SK-N-MC (cell line): ENCODE data around the gene ANKRD34B.

Source experiments
- DNase-seq: peaks from one replicate; pipeline ENCODE4 v3.0.0-alpha.2; 2011; ENCODE audit warnings: low read depth, low spot score
- H3K27ac ChIP-seq: fragments of 200-600 bp; sonication (generic); 2 replicates; pipeline ENCODE4 v1.5.1; 2016; ENCODE audit warnings: mixed run types
- H3K36me3 ChIP-seq: fragments of 200-600 bp; sonication (generic); 2 replicates; pipeline ENCODE4 v1.6.1; 2017; ENCODE audit warnings: antibody characterized with exemption, low read length, mixed read lengths; ENCODE audit not compliant: insufficient read depth
- H3K4me3 ChIP-seq: fragments of 200-600 bp; sonication (generic); 2 replicates; pipeline ENCODE4 v1.5.1; 2016
- H3K9ac ChIP-seq: fragments of 200-600 bp; sonication (generic); 2 replicates; pipeline ENCODE4 v1.8.0; 2017; ENCODE audit warnings: mixed run types, mixed read lengths; ENCODE audit not compliant: insufficient read length
- H3K9me3 ChIP-seq: fragments of 200-600 bp; sonication (generic); 2 replicates; pipeline ENCODE4 v1.6.1; 2017; ENCODE audit warnings: low read depth, mild to moderate bottlenecking, antibody characterized with exemption, low read length, moderate library complexity, mixed read lengths
- EZH2 ChIP-seq: fragments of 200-600 bp; sonication (generic); IDR thresholded peaks from one replicate; pipeline ENCODE4 v1.6.1; 2017; ENCODE audit warnings: antibody characterized with exemption
- FOXP2 ChIP-seq: optimal IDR thresholded peaks from 2 replicates; pipeline ENCODE3; 2011; ENCODE audit warnings: mild to moderate bottlenecking, moderate library complexity; ENCODE audit not compliant: insufficient read depth; ENCODE audit errors: extremely low read length, control extremely low read depth
- POLR2AphosphoS5 ChIP-seq: IDR thresholded peaks from 2 replicates; pipeline ENCODE4 v1.6.1; 2012; ENCODE audit warnings: mild to moderate bottlenecking, low read depth, low read length, borderline replicate concordance

The ANKRD34B gene

DNA sequence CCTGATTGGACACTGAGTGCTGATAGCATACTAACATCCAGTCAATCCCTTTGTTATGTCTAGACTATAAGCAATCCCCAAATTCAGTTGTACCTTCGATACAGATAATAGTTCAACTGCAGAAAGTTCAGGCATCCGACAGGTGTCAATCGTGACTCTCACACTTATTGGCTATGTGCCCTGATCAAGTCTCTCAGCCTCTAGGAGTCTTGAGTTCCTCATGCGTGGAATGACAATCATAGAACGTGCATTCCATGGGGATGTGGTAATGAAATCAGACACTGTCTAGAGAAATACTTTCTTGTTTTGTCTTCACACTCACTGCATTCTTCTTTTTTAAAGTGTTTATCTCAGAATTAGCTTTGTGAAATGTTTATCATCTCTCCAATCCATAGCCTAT is 4.8 kb downstream of the ANKRD34B start:
- Histone ChIP-seq H3K4me3 (no peak overlapping the region), H3K27ac (no peak overlapping the region), H3K9me3 (no peaks in the 10 kb centered on the region), H3K36me3 (no peaks in the 10 kb centered on the region), H3K9ac (no peak overlapping the region)
- TF ChIP-seq POLR2AphosphoS5 (no peak), FOXP2 (no peak), EZH2 (no peak)
- DNase-seq: no peak

DNA sequence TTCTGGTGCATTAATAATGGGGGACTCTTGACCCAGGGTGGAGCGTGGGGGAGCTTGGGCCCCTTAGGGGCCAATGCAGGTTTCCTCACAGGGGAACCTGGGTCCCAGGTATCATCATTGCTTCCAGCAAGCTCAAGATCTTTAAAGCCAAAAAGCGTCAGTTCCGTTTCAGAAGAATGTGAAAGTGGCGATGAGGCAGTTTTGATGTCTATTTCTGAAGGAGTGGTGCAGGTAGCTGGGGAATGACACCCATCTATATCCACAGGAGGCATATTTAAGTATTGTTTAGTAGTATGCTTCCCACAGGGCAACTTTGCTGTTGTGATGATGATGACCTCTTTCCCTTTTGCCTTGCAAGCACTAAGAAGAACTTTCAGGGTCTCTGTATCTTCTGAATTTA is 10.8 kb downstream of the ANKRD34B start:
- no peaks in the 10 kb centered on the region for H3K36me3 ChIP-seq
- H3K9me3 ChIP-seq: no peaks in the 10 kb centered on the region
- no peak overlapping the region for H3K27ac ChIP-seq
- no peak overlapping the region for H3K9ac ChIP-seq
- H3K4me3 ChIP-seq: no peak overlapping the region
- TF ChIP-seq POLR2AphosphoS5 (no peak), FOXP2 (no peak), EZH2 (no peak)
- no peak for DNase-seq

DNA sequence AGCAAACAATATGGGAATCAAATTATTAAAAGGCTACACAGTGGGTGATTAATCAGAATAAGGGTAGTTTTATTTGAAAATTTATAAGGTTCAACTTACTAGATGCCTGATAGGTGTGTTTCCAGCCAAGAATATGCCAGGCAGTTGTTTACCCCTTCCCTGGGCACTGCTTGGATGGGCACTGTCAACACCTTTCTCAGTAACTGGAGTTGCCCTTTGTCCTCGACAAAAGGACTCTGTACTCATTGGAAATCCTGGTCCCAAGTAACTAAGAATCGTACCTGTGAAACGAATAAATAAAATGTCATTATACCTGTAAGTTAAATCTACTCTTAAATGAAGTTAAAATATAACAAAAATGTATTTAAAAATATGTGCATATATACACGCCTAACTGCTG is 15.0 kb downstream of the ANKRD34B start:
- TF ChIP-seq FOXP2: no peak
- no peak for TF ChIP-seq POLR2AphosphoS5
- Histone ChIP-seq H3K9me3 (no peaks in the 10 kb centered on the region), H3K4me3 (no peak overlapping the region), H3K36me3 (no peaks in the 10 kb centered on the region), H3K9ac (no peak overlapping the region), H3K27ac (no peak overlapping the region)
- DNase-seq: no peak

DNA sequence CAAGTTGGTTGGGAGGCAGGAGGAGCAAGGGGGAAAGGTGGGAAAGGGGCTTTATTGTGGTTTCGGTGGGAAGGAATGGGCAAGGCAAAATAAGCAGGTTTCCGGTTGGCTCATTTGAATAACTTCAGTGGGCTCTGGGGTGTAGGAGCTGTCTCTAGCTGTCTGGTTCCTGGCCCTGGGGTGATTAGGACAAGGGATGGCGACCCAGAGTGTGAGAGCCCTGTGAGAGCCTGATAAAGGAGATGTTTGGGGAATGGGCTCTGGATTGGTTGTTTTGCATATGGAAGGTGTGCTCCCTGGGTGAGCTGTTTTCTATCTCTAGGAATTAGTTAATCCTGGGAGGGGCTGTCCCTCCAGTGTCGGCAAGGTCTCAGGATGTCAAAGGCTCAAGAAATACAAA is 15.4 kb downstream of the ANKRD34B start:
- TF ChIP-seq FOXP2: no peak
- no peak for TF ChIP-seq EZH2
- TF ChIP-seq POLR2AphosphoS5: no peak
- H3K4me3 ChIP-seq: no peak overlapping the region
- no peak for DNase-seq
- no peaks in the 10 kb centered on the region for H3K9me3 ChIP-seq
- H3K27ac ChIP-seq: no peak overlapping the region
- H3K9ac ChIP-seq: no peak overlapping the region
- H3K36me3 ChIP-seq: no peaks in the 10 kb centered on the region

GRCh38 chr5:80541392-80541791 is 28.7 kb downstream of the ANKRD34B start:
- Histone ChIP-seq H3K27ac (peak overlapping the region; percentile 72), H3K4me3 (0 out of 2 replicates have a peak overlapping the region, but pooled peaks have one; percentile 20), H3K9ac (no peak overlapping the region), H3K36me3 (no peaks in the 10 kb centered on the region), H3K9me3 (no peaks in the 10 kb centered on the region)
- no peak for DNase-seq
- TF ChIP-seq FOXP2: no peak
- no peak for TF ChIP-seq POLR2AphosphoS5
- no peak for TF ChIP-seq EZH2

GRCh38 chr5:80540691-80541090 is 29.4 kb downstream of the ANKRD34B start:
- H3K9me3 ChIP-seq: no peaks in the 10 kb centered on the region
- H3K9ac ChIP-seq: no peak overlapping the region
- H3K4me3 ChIP-seq: peak overlapping the region; percentile 15; the same call in 1 of the 2 replicates
- DNase-seq: no peak
- no peaks in the 10 kb centered on the region for H3K36me3 ChIP-seq
- no peak for TF ChIP-seq POLR2AphosphoS5
- peak overlapping the region; percentile 72 for H3K27ac ChIP-seq

- Histone ChIP-seq H3K27ac (no peak overlapping the region), H3K36me3 (no peaks in the 10 kb centered on the region), H3K9ac (no peak overlapping the region), H3K9me3 (no peaks in the 10 kb centered on the region), H3K4me3 (no peak overlapping the region)
- TF ChIP-seq POLR2AphosphoS5 (no peak), FOXP2 (no peak), EZH2 (no peak)
- DNase-seq: no peak
Measured at GRCh38 chr5:80516826-80517225, 53.3 kb downstream of the ANKRD34B start.

DNA sequence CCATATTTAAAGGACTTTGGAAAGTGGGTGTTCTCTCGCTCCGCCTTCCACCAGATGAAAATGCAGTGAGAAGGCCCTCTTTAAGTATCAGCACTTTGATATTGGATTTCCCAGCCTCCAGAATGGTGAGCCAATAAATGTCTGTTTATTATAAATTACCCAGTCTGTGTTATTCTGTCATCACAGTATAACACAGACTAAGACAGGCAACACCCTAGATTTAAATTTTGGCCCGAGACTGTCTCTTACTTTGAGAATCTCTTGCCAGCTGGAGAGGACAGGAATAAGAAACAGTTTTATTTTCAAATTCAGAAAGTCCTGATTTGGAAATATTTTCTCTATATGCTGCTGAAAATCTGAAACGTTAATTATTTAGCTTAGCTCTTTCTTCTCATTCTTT is 60.7 kb downstream of the ANKRD34B start:
- TF ChIP-seq POLR2AphosphoS5 (no peak), FOXP2 (no peak), EZH2 (no peak)
- Histone ChIP-seq H3K9ac (no peak overlapping the region), H3K9me3 (no peaks in the 10 kb centered on the region), H3K27ac (no peak overlapping the region), H3K36me3 (no peaks in the 10 kb centered on the region), H3K4me3 (no peak overlapping the region)
- DNase-seq: no peak

DNA sequence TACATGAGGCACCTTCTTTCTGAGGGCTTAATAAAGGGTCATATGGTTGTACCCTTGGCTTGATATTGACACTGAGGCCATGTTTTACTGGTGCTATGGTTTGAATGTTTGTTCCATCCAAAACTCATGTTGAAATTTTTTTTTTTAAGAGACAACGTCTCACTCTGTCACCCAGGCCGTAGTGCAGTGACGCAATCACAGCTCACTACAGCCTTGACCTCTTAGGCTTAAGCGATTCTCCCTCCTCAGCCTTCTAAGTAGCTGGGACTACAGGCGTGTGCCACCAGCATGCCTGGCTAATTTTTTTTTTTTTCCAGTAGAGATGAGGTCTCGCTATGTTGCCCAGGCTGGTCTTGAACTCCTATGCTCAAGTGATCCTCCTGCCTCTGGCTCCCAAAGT is 61.2 kb downstream of the ANKRD34B start:
- no peak overlapping the region for H3K4me3 ChIP-seq
- H3K9ac ChIP-seq: no peak overlapping the region
- TF ChIP-seq EZH2: no peak
- no peak for TF ChIP-seq FOXP2
- no peak for TF ChIP-seq POLR2AphosphoS5
- H3K36me3 ChIP-seq: no peaks in the 10 kb centered on the region
- H3K9me3 ChIP-seq: no peaks in the 10 kb centered on the region
- no peak overlapping the region for H3K27ac ChIP-seq
- DNase-seq: no peak

DNA sequence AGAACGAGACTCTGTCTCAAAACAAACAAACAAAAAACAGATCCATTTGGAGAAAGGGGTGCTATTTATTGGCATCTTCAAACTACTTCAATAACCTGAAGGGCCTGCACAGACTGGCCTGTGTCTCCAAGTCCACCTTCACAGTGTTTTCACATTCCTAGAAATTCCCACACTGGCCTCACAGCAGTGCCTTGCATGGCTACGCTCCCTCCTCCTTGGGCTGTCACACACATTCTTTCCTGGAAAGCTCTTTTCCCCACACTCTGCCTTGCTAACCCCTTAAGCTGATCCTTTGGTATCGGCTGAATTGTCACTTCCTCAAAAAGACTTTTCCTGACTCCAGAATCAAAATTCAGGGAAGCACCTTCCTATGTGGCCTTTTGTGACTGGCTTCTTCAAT is 62.4 kb downstream of the ANKRD34B start:
- Histone ChIP-seq H3K4me3 (no peak overlapping the region), H3K27ac (no peak overlapping the region)
- TF ChIP-seq FOXP2 (no peak), POLR2AphosphoS5 (no peak), EZH2 (no peak)

More for the DNA sequence above, 62.4 kb downstream of the ANKRD34B start:
- H3K36me3 ChIP-seq: no peaks in the 10 kb centered on the region
- no peak overlapping the region for H3K9ac ChIP-seq
- no peaks in the 10 kb centered on the region for H3K9me3 ChIP-seq
- DNase-seq: no peak
